ENCODE data around the gene GPBP1.
"Not testable (repeated sequence)": the region's sequence is repeated elsewhere in the genome, so short reads cannot be mapped to it uniquely, and the experiment has no call there.

GRCh38 chr5:57187977-57188376 is 14.1 kb downstream of the GPBP1 start:
- TF ChIP-seq CTCF, POLR2A (IDR thresholded peaks at IDR 0.05): not testable (repeated sequence)
